ENCODE results near the gene HPX.

HPX gene

GRCh38 chr11:6431861-6432260 lies 8.9 kb downstream of the HPX start:
- no peak for TF ChIP-seq CTCF (IDR thresholded peaks at IDR 0.05; ENCODE audit: low read depth, low read length)
- no peak overlapping the region for H3K4me3 ChIP-seq (ENCODE audit: low read depth, low read length)

GRCh38 chr11:6427516-6427915 lies 13.3 kb downstream of the HPX start:
- no peak overlapping the region for H3K4me3 ChIP-seq (ENCODE audit: low read depth, low read length)
- no peak for TF ChIP-seq CTCF (IDR thresholded peaks at IDR 0.05; ENCODE audit: low read depth, low read length)

- TF ChIP-seq CTCF (IDR thresholded peaks at IDR 0.05; ENCODE audit: low read depth, low read length), result no peak
- H3K4me3 ChIP-seq (ENCODE audit: low read depth, low read length), result no peak overlapping the region
Observed at GRCh38 chr11:6420677-6421076, 20.1 kb downstream of the HPX start.

- H3K4me3 ChIP-seq (ENCODE audit: low read depth, low read length), result peak within 1 kb of the TSS; percentile 73
- TF ChIP-seq CTCF (IDR thresholded peaks at IDR 0.05; ENCODE audit: low read depth, low read length), result no peak
Observed at GRCh38 chr11:6419009-6419631, 21.7 kb downstream of the HPX start, which contains the start of gene APBB1. APBB1 (minus strand) TSS chr11:6419094; CDS start chr11:6411347, 7,747 bp downstream.

- no peak for TF ChIP-seq CTCF (IDR thresholded peaks at IDR 0.05; ENCODE audit: low read depth, low read length)
Observed at GRCh38 chr11:6418557-6419008, 22.2 kb downstream of the HPX start.

GRCh38 chr11:6417907-6418556 lies 22.8 kb downstream of the HPX start:
- TF ChIP-seq CTCF (IDR thresholded peaks at IDR 0.05; ENCODE audit: low read depth, low read length), result no peak
- H3K4me3 ChIP-seq (ENCODE audit: low read depth, low read length), result peak overlapping the region; percentile 73

More at GRCh38 chr11:6418557-6419008, 22.2 kb downstream of the HPX start:
- H3K4me3 ChIP-seq (ENCODE audit: low read depth, low read length), result peak overlapping the region; percentile 73

GRCh38 chr11:6415797-6416196 lies 25.0 kb downstream of the HPX start:
- H3K4me3 ChIP-seq (ENCODE audit: low read depth, low read length), result no peak overlapping the region
- TF ChIP-seq CTCF (IDR thresholded peaks at IDR 0.05; ENCODE audit: low read depth, low read length), result no peak

Data from WI38 (cell line).